KG1 (cell line): ENCODE data around the gene BATF2.

Experiments
- DNase-seq: peaks from one replicate; lab custom pipeline; 2025; lab: John Stamatoyannopoulos, UW

Gene BATF2

DNA sequence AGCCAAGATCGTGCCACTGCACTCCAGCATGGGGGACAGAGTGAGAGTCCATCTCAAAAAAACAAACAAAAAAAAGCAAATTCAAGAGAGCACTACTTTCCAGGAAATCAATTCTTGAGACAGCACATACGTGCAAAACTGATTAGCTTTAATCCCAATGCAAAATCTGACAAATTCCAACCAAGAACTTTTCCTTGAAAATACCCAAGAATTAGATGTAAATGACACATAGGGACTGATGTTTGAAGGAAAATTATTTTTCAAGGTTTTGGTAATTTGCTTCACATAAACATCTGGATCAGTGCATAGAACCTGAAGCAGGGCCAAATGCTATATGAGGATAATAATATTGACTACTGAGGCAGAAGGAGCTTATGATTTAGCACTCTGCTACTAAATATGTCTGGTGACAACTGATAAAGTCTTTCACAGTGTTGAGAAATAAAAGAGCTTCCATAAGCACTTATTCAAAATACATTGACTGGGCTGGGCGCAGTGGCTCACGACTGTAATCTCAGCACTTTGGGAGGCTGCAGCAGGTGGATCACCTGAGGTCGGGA, 33.6 kb downstream of the BATF2 start:
- no peak for DNase-seq

DNA sequence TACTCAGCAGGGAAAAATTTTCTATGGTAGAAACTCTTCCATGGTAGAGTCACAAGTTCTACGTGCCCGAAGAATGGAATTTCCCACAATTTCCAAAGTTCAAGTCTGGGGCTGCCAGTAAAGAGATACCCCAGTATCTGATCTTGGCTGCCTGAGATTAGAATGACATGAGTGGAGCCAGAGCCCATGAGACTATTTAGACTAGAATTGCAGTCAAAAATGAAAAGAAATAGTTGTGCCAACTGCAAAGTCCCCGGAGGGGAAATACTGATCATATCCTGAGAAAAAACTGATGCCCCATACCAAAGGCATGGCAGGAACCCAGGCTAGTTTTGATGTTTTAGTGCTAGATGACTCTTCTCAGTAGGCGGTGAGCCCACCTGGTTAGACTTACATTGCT, 36.1 kb downstream of the BATF2 start:
- no peak for DNase-seq

DNA sequence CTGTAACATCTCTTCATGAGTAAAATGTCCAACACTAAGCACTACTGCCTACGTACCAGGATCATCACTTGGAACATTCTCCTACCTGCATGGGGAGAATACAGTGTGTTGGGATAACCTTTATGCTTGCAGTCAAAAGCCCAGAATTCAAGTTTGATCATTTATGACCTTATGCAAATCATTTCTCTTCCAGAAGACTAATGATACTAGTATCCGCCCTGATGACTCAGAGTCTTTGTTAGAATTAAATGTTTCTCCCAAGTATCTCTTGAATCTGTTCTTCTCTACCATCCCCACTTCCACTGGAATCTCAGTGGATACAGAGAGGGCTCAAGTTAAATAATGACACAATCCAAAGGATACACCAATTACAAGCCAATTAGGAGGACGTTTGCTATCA, 37.3 kb downstream of the BATF2 start:
- DNase-seq: no peak

DNA sequence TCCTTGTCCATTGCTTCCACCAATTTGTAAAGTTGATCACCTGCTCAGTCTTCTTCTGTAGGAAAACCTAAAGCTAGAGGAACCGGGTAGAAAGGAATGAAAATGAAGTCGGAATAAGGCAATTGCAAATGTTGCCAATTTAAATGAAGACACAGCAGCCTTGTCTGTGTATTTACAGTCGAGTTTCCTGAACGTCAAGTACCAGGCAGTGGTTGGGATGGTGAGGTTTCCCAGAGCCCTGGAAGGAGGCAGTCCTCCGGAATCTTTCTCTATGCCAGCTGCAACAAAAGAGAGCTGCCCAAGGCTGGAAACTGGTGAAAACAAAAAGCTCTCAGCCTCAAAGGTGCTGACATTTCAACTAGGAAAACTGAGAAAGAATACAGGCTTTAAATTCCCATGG, 42.6 kb downstream of the BATF2 start:
- DNase-seq: no peak

DNA sequence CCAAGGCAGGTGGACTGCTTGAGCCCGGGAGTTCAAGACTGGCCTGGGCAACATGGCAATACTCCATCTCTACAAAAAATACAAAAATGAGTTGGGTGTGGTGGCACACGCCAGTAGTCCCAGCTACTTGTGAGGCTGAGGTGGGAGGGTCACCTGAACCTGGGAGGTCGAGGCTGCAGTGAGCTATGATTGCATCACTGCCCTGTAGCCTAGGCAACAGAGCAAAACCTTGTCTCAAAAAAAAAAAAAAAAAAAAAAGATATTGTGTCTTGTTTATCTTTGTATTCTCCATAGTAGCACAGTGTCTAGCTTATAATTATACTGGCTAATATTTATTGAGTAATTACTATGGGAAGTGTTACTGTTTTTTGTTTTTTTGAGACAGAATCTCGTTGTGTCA, 45.2 kb downstream of the BATF2 start:
- no peak for DNase-seq

DNA sequence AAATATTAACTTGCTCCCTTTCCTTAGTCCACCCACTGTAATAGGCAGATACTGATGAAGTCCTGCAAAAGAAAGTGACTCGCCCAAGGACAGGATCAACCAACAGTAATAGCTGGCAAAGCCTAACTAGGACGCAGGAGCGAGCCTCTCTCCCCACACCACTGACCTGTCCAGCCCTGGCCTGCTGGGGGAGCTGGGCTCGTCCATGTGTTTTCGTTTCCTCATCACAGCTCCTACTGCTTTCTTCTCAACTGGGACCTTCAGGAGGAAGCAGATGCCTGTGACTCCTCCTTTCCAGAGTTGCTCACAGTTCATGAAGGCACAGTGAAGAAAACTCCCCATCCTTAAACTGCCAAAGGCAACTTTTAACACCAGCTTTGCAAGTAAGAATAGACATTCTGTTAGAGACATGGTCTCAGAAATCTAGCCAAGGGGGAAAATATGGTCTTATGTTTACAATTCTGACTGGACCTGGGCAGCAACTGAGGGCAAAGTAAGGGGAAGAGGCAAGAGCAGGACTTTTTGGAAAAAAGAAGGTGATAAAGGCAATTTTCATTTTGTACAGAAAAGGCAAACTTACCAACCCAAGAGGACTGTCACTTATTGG, 49.5 kb downstream of the BATF2 start:
- DNase-seq: no peak
